Measurements from ENCODE around the gene RNU4-1. TPM values are rescaled to one million over a fixed set of nuclear protein-coding genes. Genes with fewer than 3 reads are reported as not detected.
"Not testable (repeated sequence)": the region's sequence is repeated elsewhere in the genome, so short reads cannot be mapped to it uniquely, and the experiment has no call there.

Gene RNU4-1
- total RNA-seq, 2 donors from 2014 or later, result not detected

- ATAC-seq (ENCODE audit: insufficient number of reproducible peaks, low FRiP score, low read depth), result no peak
- peak overlapping the region; percentile 20 to 57 for H3K27ac ChIP-seq
Observed at GRCh38 chr12:120252071-120252906, 40.7 kb downstream of the RNU4-1 start.

DNA sequence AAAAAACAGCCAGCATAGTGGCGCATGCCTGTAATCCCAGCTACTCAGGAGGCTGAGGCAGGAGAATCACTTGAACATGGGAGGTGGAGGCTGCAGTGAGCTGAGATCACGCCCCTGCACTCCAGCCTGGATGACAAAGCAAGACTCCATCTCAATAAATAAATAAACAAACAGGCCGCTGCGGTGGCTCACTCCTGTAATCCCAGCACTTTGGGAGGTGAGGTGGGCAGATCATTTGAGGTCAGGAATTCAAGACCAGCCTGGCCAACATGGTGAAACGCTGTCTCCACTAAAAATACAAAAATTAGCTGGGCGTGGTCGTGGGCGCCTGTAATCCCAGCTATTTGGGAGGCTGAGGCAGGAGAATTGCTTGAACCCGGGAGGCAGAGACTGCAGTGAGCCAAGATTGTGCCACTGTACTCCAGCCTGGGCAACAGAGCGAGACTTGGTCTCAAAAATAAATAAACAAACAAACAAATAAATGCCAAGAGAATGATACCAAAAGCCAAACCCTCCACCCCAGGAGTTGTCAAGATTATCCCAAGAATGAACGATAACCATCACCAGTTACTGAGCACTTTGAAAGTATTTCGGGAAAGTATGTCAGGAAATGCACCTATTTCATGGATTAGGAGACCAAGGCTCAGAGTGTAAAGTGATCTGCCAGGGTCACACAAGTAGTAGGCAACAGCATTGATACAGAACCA is 41.5 kb downstream of the RNU4-1 start:
- H3K9me3 ChIP-seq; H3K36me3 ChIP-seq; ATAC-seq (ENCODE audit: insufficient number of reproducible peaks, low FRiP score, low read depth); DNase-seq (ENCODE audit: low spot score); H3K4me3 ChIP-seq; H3K27me3 ChIP-seq (replicated peaks; ENCODE audit: insufficient read depth): not testable (repeated sequence)
- Histone ChIP-seq H3K4me1 (ENCODE audit: control insufficient read depth in 1 of 2, low read depth in 2 of 2) (peaks cover 50 to 69% of the 10 kb centered on the region in 2 donors), H3K27ac (peak overlapping the region in 1 of 2 donors; percentile 4)

More at GRCh38 chr12:120252071-120252906, 40.7 kb downstream of the RNU4-1 start:
- Histone ChIP-seq H3K4me3 (no peak overlapping the region), H3K27me3 (replicated peaks; ENCODE audit: insufficient read depth) (no peaks in the 10 kb centered on the region), H3K9me3 (no peaks in the 10 kb centered on the region), H3K4me1 (ENCODE audit: control insufficient read depth in 1 of 2, low read depth in 2 of 2) (peaks cover 51 to 67% of the 10 kb centered on the region in 2 donors), H3K36me3 (no peaks in the 10 kb centered on the region)
- no peak for DNase-seq (ENCODE audit: low spot score)
- TF ChIP-seq CTCF (IDR thresholded peaks at IDR 0.05), result no peak

DNA sequence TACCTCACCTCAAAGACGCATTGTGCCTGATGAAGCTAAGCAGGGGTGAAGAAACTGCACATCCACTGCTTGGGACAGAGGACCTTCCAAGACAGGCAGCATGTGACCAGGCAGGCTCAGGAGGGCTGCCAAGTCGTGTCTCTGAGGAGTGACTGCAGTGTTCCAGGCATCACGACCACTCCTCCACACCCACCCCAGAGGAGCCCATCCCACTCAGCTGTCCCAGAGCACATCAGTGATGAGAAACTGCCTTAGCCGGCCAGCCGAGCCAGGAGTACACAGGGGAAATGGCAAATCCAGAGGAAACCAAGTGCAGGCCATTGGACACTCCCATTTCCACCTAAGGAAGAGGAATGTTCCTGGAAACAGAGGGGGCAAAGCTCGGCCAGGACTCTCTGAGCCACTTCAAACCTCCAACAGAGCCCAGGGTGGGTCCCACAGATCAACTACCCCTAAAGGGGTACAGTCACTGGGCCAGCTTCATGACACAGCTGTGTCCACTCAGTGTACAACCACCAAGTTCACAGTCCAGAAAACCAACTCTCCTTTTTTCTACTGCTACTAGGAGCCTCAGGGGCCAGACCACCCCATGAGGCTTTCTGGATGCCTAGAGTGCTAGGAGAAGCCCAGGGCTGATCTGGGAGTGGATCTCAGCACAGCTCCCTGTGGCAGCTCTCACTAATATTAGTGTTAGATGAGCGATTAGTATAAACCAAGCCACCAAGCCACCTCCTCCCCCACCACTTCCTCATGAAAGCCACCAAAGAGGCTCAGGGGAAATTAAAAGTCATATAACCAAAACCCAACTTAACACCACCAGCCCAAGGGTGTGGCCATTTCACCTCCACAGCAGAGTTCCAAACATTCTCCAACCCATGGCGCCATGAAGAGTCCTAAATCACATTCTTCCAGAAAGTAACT is 42.9 kb downstream of the RNU4-1 start:
- DNase-seq (ENCODE audit: low spot score) (no peak), ATAC-seq (ENCODE audit: insufficient number of reproducible peaks, low FRiP score, low read depth) (no peak)
- Histone ChIP-seq H3K27me3 (replicated peaks; ENCODE audit: insufficient read depth) (no peaks in the 10 kb centered on the region), H3K27ac (peak overlapping the region; percentile 46 to 54), H3K36me3 (no peaks in the 10 kb centered on the region), H3K9me3 (no peaks in the 10 kb centered on the region), H3K4me3 (peak overlapping the region; percentile 4), H3K4me1 (ENCODE audit: control insufficient read depth in 1 of 2, low read depth in 2 of 2) (peaks cover 44 to 64% of the 10 kb centered on the region in 2 donors)
- TF ChIP-seq CTCF (IDR thresholded peaks at IDR 0.05), result no peak

- TF ChIP-seq CTCF (IDR thresholded peaks at IDR 0.05), result no peak
- peaks cover 44 to 64% of the 10 kb centered on the region in 2 donors for H3K4me1 ChIP-seq (ENCODE audit: control insufficient read depth in 1 of 2, low read depth in 2 of 2)
- H3K4me3 ChIP-seq, result peak overlapping the region; percentile 4
- H3K36me3 ChIP-seq, result no peaks in the 10 kb centered on the region
- H3K27me3 ChIP-seq (replicated peaks; ENCODE audit: insufficient read depth), result no peaks in the 10 kb centered on the region
- ATAC-seq (ENCODE audit: insufficient number of reproducible peaks, low FRiP score, low read depth) (peak; percentile 6), DNase-seq (ENCODE audit: low spot score) (no peak)
- H3K9me3 ChIP-seq, result no peaks in the 10 kb centered on the region
- peak overlapping the region; percentile 25 to 54 for H3K27ac ChIP-seq
Observed at GRCh38 chr12:120249266-120249874, 43.7 kb downstream of the RNU4-1 start.

GRCh38 chr12:120247621-120248030 is 45.4 kb downstream of the RNU4-1 start:
- no peaks in the 10 kb centered on the region for H3K27me3 ChIP-seq (replicated peaks; ENCODE audit: insufficient read depth)
- H3K27ac ChIP-seq, result no peak overlapping the region
- H3K4me1 ChIP-seq (ENCODE audit: control insufficient read depth in 1 of 2, low read depth in 2 of 2), result peaks cover 34 to 60% of the 10 kb centered on the region in 2 donors
- ATAC-seq (ENCODE audit: insufficient number of reproducible peaks, low FRiP score, low read depth), result no peak
- H3K9me3 ChIP-seq, result no peaks in the 10 kb centered on the region
- H3K4me3 ChIP-seq, result no peak overlapping the region
- H3K36me3 ChIP-seq, result no peaks in the 10 kb centered on the region
- no peak for DNase-seq (ENCODE audit: low spot score)
- TF ChIP-seq CTCF (IDR thresholded peaks at IDR 0.05), result no peak
